MCF 10A (cell line): ENCODE measurements around the gene HCST. TPM values are rescaled to one million over a fixed set of nuclear protein-coding genes. Genes with fewer than 3 reads are reported as not detected.

Experiments
- BruUV-seq: library from RNA; stranded (reverse); fragments of 400-500 nt; replicated peaks from 2 replicates; lab custom pipeline; 2021; lab: Mats Ljungman, UMichigan
- CTCF ChIA-PET: fragments of 300-600 bp; sonication (Branson Sonifier 250); formaldehyde crosslinking; extraction: SDS; loops from one replicate; lab custom pipeline; 2021; ENCODE audit warnings: antibody characterized with exemption, inconsistent platforms; lab: Yijun Ruan, JAX
- POLR2A ChIA-PET: fragments of 300-600, 350-650 bp; sonication (Branson Sonifier 250); formaldehyde crosslinking; extraction: SDS; loops from one replicate; lab custom pipeline; 2020; ENCODE audit warnings: antibody characterized with exemption, inconsistent platforms; lab: Yijun Ruan, JAX
- DNase-seq: peaks from one replicate; pipeline ENCODE4 v3.0.0-alpha.2; 2018; ENCODE audit not compliant: unreplicated experiment
- H3K27ac Mint-ChIP-seq: one replicate; pipeline ENCODE4 v1.8.0; 2022; ENCODE audit warnings: mild to moderate bottlenecking, low read depth, mixed read lengths; ENCODE audit not compliant: unreplicated experiment
- H3K27me3 Mint-ChIP-seq: one replicate; pipeline ENCODE4 v1.8.0; 2022; ENCODE audit warnings: mixed read lengths; ENCODE audit not compliant: insufficient read depth, unreplicated experiment
- H3K36me3 Mint-ChIP-seq: one replicate; pipeline ENCODE4 v1.8.0; 2022; ENCODE audit warnings: mild to moderate bottlenecking, moderate library complexity, mixed read lengths; ENCODE audit not compliant: insufficient read depth, unreplicated experiment
- H3K4me1 Mint-ChIP-seq: one replicate; pipeline ENCODE4 v1.8.0; 2022; ENCODE audit warnings: mixed read lengths; ENCODE audit not compliant: insufficient read depth, unreplicated experiment
- H3K4me3 Mint-ChIP-seq: one replicate; pipeline ENCODE4 v1.8.0; 2022; ENCODE audit warnings: mild to moderate bottlenecking, moderate library complexity, mixed read lengths; ENCODE audit not compliant: unreplicated experiment
- H3K9me3 Mint-ChIP-seq: one replicate; pipeline ENCODE4 v1.8.0; 2022; ENCODE audit warnings: mixed read lengths; ENCODE audit not compliant: unreplicated experiment
- CTCF ChIP-seq: fragments of 200-600 bp; IDR thresholded peaks from one replicate; pipeline ENCODE4 v1.8.0; 2022; ENCODE audit warnings: antibody characterized with exemption, mild to moderate bottlenecking; ENCODE audit not compliant: unreplicated experiment
- intact Hi-C: fragments of 100-400 bp; cut with micrococcal nuclease; formaldehyde crosslinking; loops from 2 replicates; pipeline ENCODE4 v1.14.1; 2022
- total RNA-seq: library from RNA; stranded (reverse); gene quantifications from 2 replicates; pipeline ENCODE4 v1.2.3, GENCODE V29; 2022

Gene HCST
- total RNA-seq, 1 experiment from 2014 or later: not detected

GRCh38 chr19:35858311-35858710, 44.0 kb upstream of the HCST start:
- no TSS peak for BruUV-seq
- Mint-ChIP-seq H3K36me3 (no peaks in the 10 kb centered on the region), H3K4me3 (no peak overlapping the region), H3K9me3 (no peaks in the 10 kb centered on the region), H3K4me1 (no peaks in the 10 kb centered on the region), H3K27ac (no peak overlapping the region), H3K27me3 (peaks cover 38% of the 10 kb centered on the region)
- ChIA-PET CTCF (no interaction called here), POLR2A (no interaction called here)
- intact Hi-C loops: no loop called here
- TF ChIP-seq CTCF: no peak
- DNase-seq: no peak

- Mint-ChIP-seq H3K27ac (no peak overlapping the region), H3K27me3 (peaks cover 27% of the 10 kb centered on the region), H3K36me3 (no peaks in the 10 kb centered on the region), H3K9me3 (no peaks in the 10 kb centered on the region), H3K4me3 (no peak overlapping the region), H3K4me1 (no peaks in the 10 kb centered on the region)
- no peak for TF ChIP-seq CTCF
- BruUV-seq: no TSS peak
- intact Hi-C loops: no loop called here
- ChIA-PET POLR2A (no interaction called here), CTCF (no interaction called here)
- DNase-seq: no peak
These were observed 42.9 kb upstream of the HCST start for GRCh38 chr19:35859414-35859813.

GRCh38 chr19:35860436-35860817, 41.9 kb upstream of the HCST start:
- ChIA-PET POLR2A (no interaction called here), CTCF (no interaction called here)
- Mint-ChIP-seq H3K36me3 (no peaks in the 10 kb centered on the region), H3K9me3 (no peaks in the 10 kb centered on the region), H3K4me3 (no peak overlapping the region), H3K27ac (no peak overlapping the region), H3K27me3 (peaks cover 24% of the 10 kb centered on the region), H3K4me1 (no peaks in the 10 kb centered on the region)
- intact Hi-C loops: no loop called here
- no peak for TF ChIP-seq CTCF
- no peak for DNase-seq
- BruUV-seq: no TSS peak

- BruUV-seq: no TSS peak
- no peaks in the 10 kb centered on the region for H3K36me3 Mint-ChIP-seq
- no peaks in the 10 kb centered on the region for H3K4me1 Mint-ChIP-seq
These were observed 41.3 kb upstream of the HCST start for GRCh38 chr19:35860818-35861639.

More at GRCh38 chr19:35860818-35861639, 41.3 kb upstream of the HCST start:
- H3K4me3 Mint-ChIP-seq: no peak overlapping the region
- H3K9me3 Mint-ChIP-seq: no peaks in the 10 kb centered on the region
- no peak for TF ChIP-seq CTCF
- no peak for DNase-seq
- no peak overlapping the region for H3K27ac Mint-ChIP-seq
- intact Hi-C loops: no loop called here
- POLR2A ChIA-PET: no interaction called here
- peaks cover 24% of the 10 kb centered on the region for H3K27me3 Mint-ChIP-seq
- CTCF ChIA-PET: no interaction called here
